Measurements from ENCODE around the gene ZNF35.
"Not testable (repeated sequence)": the region's sequence is repeated elsewhere in the genome, so short reads cannot be mapped to it uniquely, and the experiment has no call there.

Gene ZNF35

GRCh38 chr3:44661189-44661588 lies 12.7 kb downstream of the ZNF35 start:
- H3K4me3 ChIP-seq (ENCODE audit: low read depth, low read length): no peak overlapping the region
- DNase-seq (ENCODE audit: low read depth): no peak
- TF ChIP-seq CTCF (IDR thresholded peaks at IDR 0.05; ENCODE audit: control insufficient read depth, extremely low read depth, insufficient read depth): no peak

- no peak for TF ChIP-seq CTCF (IDR thresholded peaks at IDR 0.05; ENCODE audit: control insufficient read depth, extremely low read depth, insufficient read depth)
- DNase-seq (ENCODE audit: low read depth): no peak
- no peak overlapping the region for H3K4me3 ChIP-seq (ENCODE audit: low read depth, low read length)
Measured at GRCh38 chr3:44665173-44665572, 16.6 kb downstream of the ZNF35 start.

GRCh38 chr3:44666346-44666745 lies 17.8 kb downstream of the ZNF35 start:
- H3K4me3 ChIP-seq (ENCODE audit: low read depth, low read length): no peak overlapping the region
- TF ChIP-seq CTCF (IDR thresholded peaks at IDR 0.05; ENCODE audit: control insufficient read depth, extremely low read depth, insufficient read depth): no peak
- no peak for DNase-seq (ENCODE audit: low read depth)

- no peak for DNase-seq (ENCODE audit: low read depth)
- no peak for TF ChIP-seq CTCF (IDR thresholded peaks at IDR 0.05; ENCODE audit: control insufficient read depth, extremely low read depth, insufficient read depth)
- H3K4me3 ChIP-seq (ENCODE audit: low read depth, low read length): no peak overlapping the region
Measured at GRCh38 chr3:44669760-44670159, 21.2 kb downstream of the ZNF35 start.

GRCh38 chr3:44673466-44673865 lies 24.9 kb downstream of the ZNF35 start:
- DNase-seq (ENCODE audit: low read depth); H3K4me3 ChIP-seq (ENCODE audit: low read depth, low read length): not testable (repeated sequence)

- H3K4me3 ChIP-seq (ENCODE audit: low read depth, low read length): no peak overlapping the region
- no peak for TF ChIP-seq CTCF (IDR thresholded peaks at IDR 0.05; ENCODE audit: control insufficient read depth, extremely low read depth, insufficient read depth)
- DNase-seq (ENCODE audit: low read depth): no peak
Measured at GRCh38 chr3:44674211-44674610, 25.7 kb downstream of the ZNF35 start.

- no peak for TF ChIP-seq CTCF (IDR thresholded peaks at IDR 0.05; ENCODE audit: control insufficient read depth, extremely low read depth, insufficient read depth)
- no peak for DNase-seq (ENCODE audit: low read depth)
- H3K4me3 ChIP-seq (ENCODE audit: low read depth, low read length): no peak overlapping the region
Measured at GRCh38 chr3:44678480-44679116, 30.1 kb downstream of the ZNF35 start.
